HepG2 (cell line): ENCODE measurements around the gene MT4. TPM values are rescaled to one million over a fixed set of nuclear protein-coding genes. Genes with fewer than 3 reads are reported as not detected.

ENCODE experiments used
- ATAC-seq: fragments of 200-7000 bp; cut with Tn5 transposase; 3 replicates; pipeline ENCODE4 v1.9.1; 2020; ENCODE audit warnings: mild to moderate bottlenecking, moderate library complexity
- BruUV-seq: library from RNA; stranded (reverse); fragments of 400-500 nt; replicated peaks from 2 replicates; lab custom pipeline; 2021; lab: Mats Ljungman, UMichigan
- CTCF ChIA-PET: fragments of 300-600 bp; formaldehyde crosslinking; extraction: SDS; loops from one replicate; lab custom pipeline; 2021; ENCODE audit warnings: low total read pairs, inconsistent platforms, low intra/inter-chr PET ratio; lab: Yijun Ruan, JAX
- POLR2A ChIA-PET: fragments of 350-600 bp; sonication (Branson Sonifier 250); formaldehyde crosslinking; loops from one replicate; lab custom pipeline; 2020; ENCODE audit warnings: antibody characterized with exemption, inconsistent platforms; lab: Yijun Ruan, JAX
- DNase-seq: peaks from one replicate; pipeline ENCODE4 v3.0.0-alpha.2; 2015; ENCODE audit warnings: low spot score
- FAIRE-seq: peaks from 3 replicates; lab custom pipeline; 2011; peaks lifted over from hg19 to GRCh38; lab: Jason Lieb, UNC
- H2AFZ ChIP-seq: one replicate; pipeline ENCODE4 v1.6.1; 2011; ENCODE audit warnings: low read length, inconsistent platforms
- H3K27ac ChIP-seq: fragments of 300-600 bp; 3 replicates; pipeline ENCODE4 v1.8.0; 2011; ENCODE audit warnings: mixed run types, mild to moderate bottlenecking, mixed read lengths, low read length, inconsistent platforms; ENCODE audit not compliant: insufficient read depth; ENCODE audit errors: extremely low read length
- H3K27me3 ChIP-seq, 2 experiments: fragments of 200-600 bp in 1 of 2; 2 replicates in 1 of 2; 3 replicates in 1 of 2; pipeline versions ENCODE4 v1.6.0 to v1.8.0; 2011; ENCODE audit warnings: low read length in 2 of 2, mild to moderate bottlenecking in 2 of 2, moderate library complexity in 2 of 2, inconsistent platforms in 1 of 2; ENCODE audit not compliant: insufficient read depth in 2 of 2, control insufficient read depth in 1 of 2
- H3K36me3 ChIP-seq, 2 experiments: fragments of 200-600 bp in 1 of 2; replicated peaks in 1 of 2; 2 replicates in 1 of 2; 3 replicates in 1 of 2; pipeline versions ENCODE4 v1.5.1 to v1.8.0; 2011; ENCODE audit warnings: low read length in 2 of 2, inconsistent platforms in 1 of 2; ENCODE audit not compliant: insufficient read depth in 2 of 2, control insufficient read depth in 1 of 2
- H3K4me1 ChIP-seq: 2 replicates; pipeline ENCODE4 v1.5.1; 2012; ENCODE audit warnings: low read length, inconsistent platforms; ENCODE audit not compliant: insufficient read depth
- H3K4me2 ChIP-seq: 2 replicates; pipeline ENCODE4 v1.6.0; 2011; ENCODE audit warnings: low read depth, low read length, inconsistent platforms
- H3K4me3 ChIP-seq, 3 experiments: fragments of 200-600 bp in 1 of 3; sonication (generic), shearing (Covaris generic) in 1 of 3; replicated peaks in 1 of 3; 2 replicates each; pipeline ENCODE4 v1.5.1; 2011 to 2016; ENCODE audit warnings: low read length in 3 of 3, inconsistent platforms in 2 of 3, low read depth in 2 of 3, mild to moderate bottlenecking in 2 of 3, control low read depth in 1 of 3, mixed read lengths in 1 of 3; ENCODE audit not compliant: insufficient read depth in 1 of 3
- H3K79me2 ChIP-seq: one replicate; pipeline ENCODE4 v1.6.1; 2011; ENCODE audit warnings: low read length, inconsistent platforms; ENCODE audit not compliant: insufficient read depth
- H3K9ac ChIP-seq: 2 replicates; pipeline ENCODE4 v1.6.0; 2011; ENCODE audit warnings: mild to moderate bottlenecking, low read depth, low read length, inconsistent platforms; ENCODE audit not compliant: insufficient read depth
- H3K9me3 ChIP-seq: 2 replicates; pipeline ENCODE4 v1.5.1; 2012; ENCODE audit warnings: mild to moderate bottlenecking, low read length
- H4K20me1 ChIP-seq: 2 replicates; pipeline ENCODE4 v1.6.0; 2011; ENCODE audit warnings: inconsistent platforms, mild to moderate bottlenecking, low read length, moderate library complexity; ENCODE audit not compliant: insufficient read depth
- ARNT2 ChIP-seq: sonication (generic); formaldehyde crosslinking; IDR thresholded peaks from 2 replicates; pipeline ENCODE4 v1.8.0; 2022; ENCODE audit warnings: mild to moderate bottlenecking, low read depth, missing genetic modification reagents, moderate library complexity
- ISX ChIP-seq: sonication (generic); formaldehyde crosslinking; conservative IDR thresholded peaks from 2 replicates; pipeline ENCODE4 v1.5.0; 2020; ENCODE audit warnings: missing genetic modification reagents
- MLXIP ChIP-seq: sonication (generic); formaldehyde crosslinking; IDR thresholded peaks from 2 replicates; pipeline ENCODE4 v1.9.0; 2021; ENCODE audit warnings: missing genetic modification reagents, borderline replicate concordance
- MZF1 ChIP-seq: sonication (generic); formaldehyde crosslinking; IDR thresholded peaks from 2 replicates; pipeline ENCODE4 v1.8.1; 2023; ENCODE audit warnings: mild to moderate bottlenecking, missing genetic modification reagents, borderline replicate concordance
- NFIB ChIP-seq: sonication (generic); formaldehyde crosslinking; IDR thresholded peaks from 2 replicates; pipeline ENCODE4 v1.9.0; 2021; ENCODE audit warnings: missing genetic modification reagents, mild to moderate bottlenecking, borderline replicate concordance
- RFX3 ChIP-seq: IDR thresholded peaks from 2 replicates; pipeline ENCODE4 v1.6.1; 2016; ENCODE audit warnings: missing biosample characterization, missing genetic modification reagents
- SALL2 ChIP-seq: sonication (generic); formaldehyde crosslinking; IDR thresholded peaks from 2 replicates; pipeline ENCODE4 v1.8.1; 2023; ENCODE audit warnings: mild to moderate bottlenecking, missing genetic modification reagents, inconsistent platforms
- SETDB1 ChIP-seq: sonication (generic); formaldehyde crosslinking; IDR thresholded peaks from 2 replicates; pipeline ENCODE4 v1.5.1; 2020; ENCODE audit warnings: missing genetic modification reagents, mild to moderate bottlenecking, borderline replicate concordance
- TOPORS ChIP-seq: sonication (generic); formaldehyde crosslinking; IDR thresholded peaks from 2 replicates; pipeline ENCODE4 v1.8.0; 2023; ENCODE audit warnings: mild to moderate bottlenecking, missing genetic modification reagents
- ZNF274 ChIP-seq: sonication (generic); formaldehyde crosslinking; IDR thresholded peaks from 2 replicates; pipeline ENCODE4 v1.5.1; 2020; ENCODE audit warnings: mild to moderate bottlenecking, missing genetic modification reagents
- ZNF326 ChIP-seq: sonication (generic); formaldehyde crosslinking; IDR thresholded peaks from 2 replicates; pipeline ENCODE4 v1.4.0; 2020; ENCODE audit warnings: missing genetic modification reagents, borderline replicate concordance
- ZNF354B ChIP-seq: sonication (generic); formaldehyde crosslinking; IDR thresholded peaks from 2 replicates; pipeline ENCODE4 v1.8.0; 2022; ENCODE audit warnings: mild to moderate bottlenecking, missing genetic modification reagents
- ZNF501 ChIP-seq: sonication (generic); formaldehyde crosslinking; IDR thresholded peaks from 2 replicates; pipeline ENCODE4 v1.5.1; 2020; ENCODE audit warnings: mild to moderate bottlenecking, moderate library complexity, missing genetic modification reagents
- ZNF567 ChIP-seq: sonication (generic); formaldehyde crosslinking; IDR thresholded peaks from 2 replicates; pipeline ENCODE4 v1.8.1; 2023; ENCODE audit warnings: mild to moderate bottlenecking, missing genetic modification reagents, borderline replicate concordance
- ZNF619 ChIP-seq: sonication (generic); formaldehyde crosslinking; IDR thresholded peaks from 2 replicates; pipeline ENCODE4 v1.4.0; 2020; ENCODE audit warnings: mild to moderate bottlenecking, missing genetic modification reagents
- WGBS: methylation state at CpG from one replicate; pipeline ENCODE4 v1.1.6; 2017; ENCODE audit warnings: low lambda C conversion rate; 5-methylcytosine and 5-hydroxymethylcytosine counted together
- in situ Hi-C: cut with HindIII; loops from 2 replicates; pipeline ENCODE4 v1.10.0; 2017; ENCODE audit warnings: low pct_unique_long_range_greater_than_20kb; ENCODE audit not compliant: extremely low pct_ligation_motif_present
- intact Hi-C: fragments of 100-400 bp; cut with micrococcal nuclease; formaldehyde crosslinking; loops from one replicate; pipeline ENCODE4 v1.10.0; 2022; ENCODE audit not compliant: unreplicated experiment
- polyA plus RNA-seq, 8 experiments: library from polyadenylated mRNA; depleted of rRNA in 3 of 8; stranded (reverse) in 7 of 8; unstranded in 1 of 8; fragments of >200 nt; fragmentation: Illumina TruSeq in 4 of 8; extraction: Trizol in 4 of 8; gene quantifications; 2 replicates each; pipeline versions ENCODE4 v1.2.1 to v1.2.3, GENCODE V29; 2011 to 2016; ENCODE audit warnings: low read depth in 4 of 8, missing spikeins in 1 of 8, mixed read lengths in 1 of 8; ENCODE audit not compliant: insufficient read depth in 1 of 8
- total RNA-seq, 5 experiments: library from RNA; depleted of rRNA; stranded (reverse); fragments of >200 nt; fragmentation: Illumina TruSeq; extraction: Trizol; gene quantifications; 2 replicates each; pipeline ENCODE4 v1.2.3, GENCODE V29; 2016; ENCODE audit warnings: low read depth in 1 of 5
- TF ChIP-seq, protein P1 (sequence below), 2 experiments: IDR thresholded peaks; 2 replicates each; pipeline ENCODE4 v1.6.1; 2011 to 2012; ENCODE audit warnings: low read length in 2 of 2, borderline replicate concordance in 1 of 2, low read depth in 1 of 2, mild to moderate bottlenecking in 1 of 2, moderate library complexity in 1 of 2
- TF ChIP-seq, protein P2 (sequence below): sonication (generic); formaldehyde crosslinking; IDR thresholded peaks from 2 replicates; pipeline ENCODE4 v1.5.1; 2020; ENCODE audit warnings: mild to moderate bottlenecking, missing genetic modification reagents, moderate library complexity

MT4 gene
- total and polyA plus RNA-seq, 2 of the 13 experiments (the other 11 are each of a cell fraction or from before 2014, with no cell fraction given): not detected

- Histone ChIP-seq H2AFZ (no peak overlapping the region), H3K27me3 (peaks cover 0 to 5% of the 10 kb centered on the region in 2 experiments; a peak in 2 of 5 replicates), H3K79me2 (no peaks in the 10 kb centered on the region), H3K9me3 (peaks cover 4% of the 10 kb centered on the region; the same call in 1 of the 2 replicates), H3K4me3 (no peak overlapping the region), H4K20me1 (no peaks in the 10 kb centered on the region), H3K9ac (no peak overlapping the region), H3K4me1 (no peaks in the 10 kb centered on the region), H3K27ac (no peak overlapping the region), H3K4me2 (no peak overlapping the region), H3K36me3 (no peaks in the 10 kb centered on the region)
- ATAC-seq (no peak), FAIRE-seq (no peak), DNase-seq (no peak)
- POLR2A ChIA-PET: no interaction called here
- intact Hi-C loops: loop anchor here (1.0 to 5.0 kb wide), 4 partner anchors 23 to 272 kb away; no protein-coding TSS in a partner anchor
- BruUV-seq: no TSS peak
- CTCF ChIA-PET: interaction anchor here (1.0 to 1.5 kb wide), 2 partner anchors 23 to 125 kb away, joined by 4 to 20 read pairs; no protein-coding TSS in a partner anchor
- 70% methylated on average over 4 of the region's 4 CpGs for WGBS
- in situ Hi-C loops: loop anchor here (5.0 kb wide), 1 partner anchor 125 kb away; no protein-coding TSS in a partner anchor
- TF ChIP-seq ZNF274 (CRISPR knock-in tag) (0 out of 2 replicates have a peak, but pooled peaks have one; percentile 30), MZF1 (no peak), ZNF619 (CRISPR knock-in tag) (no peak), TOPORS (no peak), ZNF354B (CRISPR knock-in tag) (0 out of 2 replicates have a peak, but pooled peaks have one; percentile 42), ARNT2 (CRISPR knock-in tag) (no peak), ISX (no peak), ZNF567 (CRISPR knock-in tag) (no peak), MLXIP (CRISPR knock-in tag) (no peak), SETDB1 (no peak), SALL2 (CRISPR knock-in tag) (no peak), ZNF326 (CRISPR knock-in tag) (no peak), RFX3 (CRISPR knock-in tag) (no peak), ZNF501 (CRISPR knock-in tag) (0 out of 2 replicates have a peak, but pooled peaks have one; percentile 34), NFIB (no peak)
- TF ChIP-seq, protein P1, sequence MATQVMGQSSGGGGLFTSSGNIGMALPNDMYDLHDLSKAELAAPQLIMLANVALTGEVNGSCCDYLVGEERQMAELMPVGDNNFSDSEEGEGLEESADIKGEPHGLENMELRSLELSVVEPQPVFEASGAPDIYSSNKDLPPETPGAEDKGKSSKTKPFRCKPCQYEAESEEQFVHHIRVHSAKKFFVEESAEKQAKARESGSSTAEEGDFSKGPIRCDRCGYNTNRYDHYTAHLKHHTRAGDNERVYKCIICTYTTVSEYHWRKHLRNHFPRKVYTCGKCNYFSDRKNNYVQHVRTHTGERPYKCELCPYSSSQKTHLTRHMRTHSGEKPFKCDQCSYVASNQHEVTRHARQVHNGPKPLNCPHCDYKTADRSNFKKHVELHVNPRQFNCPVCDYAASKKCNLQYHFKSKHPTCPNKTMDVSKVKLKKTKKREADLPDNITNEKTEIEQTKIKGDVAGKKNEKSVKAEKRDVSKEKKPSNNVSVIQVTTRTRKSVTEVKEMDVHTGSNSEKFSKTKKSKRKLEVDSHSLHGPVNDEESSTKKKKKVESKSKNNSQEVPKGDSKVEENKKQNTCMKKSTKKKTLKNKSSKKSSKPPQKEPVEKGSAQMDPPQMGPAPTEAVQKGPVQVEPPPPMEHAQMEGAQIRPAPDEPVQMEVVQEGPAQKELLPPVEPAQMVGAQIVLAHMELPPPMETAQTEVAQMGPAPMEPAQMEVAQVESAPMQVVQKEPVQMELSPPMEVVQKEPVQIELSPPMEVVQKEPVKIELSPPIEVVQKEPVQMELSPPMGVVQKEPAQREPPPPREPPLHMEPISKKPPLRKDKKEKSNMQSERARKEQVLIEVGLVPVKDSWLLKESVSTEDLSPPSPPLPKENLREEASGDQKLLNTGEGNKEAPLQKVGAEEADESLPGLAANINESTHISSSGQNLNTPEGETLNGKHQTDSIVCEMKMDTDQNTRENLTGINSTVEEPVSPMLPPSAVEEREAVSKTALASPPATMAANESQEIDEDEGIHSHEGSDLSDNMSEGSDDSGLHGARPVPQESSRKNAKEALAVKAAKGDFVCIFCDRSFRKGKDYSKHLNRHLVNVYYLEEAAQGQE (IDR thresholded peaks at IDR 0.05; ENCODE audit: borderline replicate concordance in 1 of 2, low read depth in 1 of 2, low read length in 2 of 2): no peak
- TF ChIP-seq, protein P2, sequence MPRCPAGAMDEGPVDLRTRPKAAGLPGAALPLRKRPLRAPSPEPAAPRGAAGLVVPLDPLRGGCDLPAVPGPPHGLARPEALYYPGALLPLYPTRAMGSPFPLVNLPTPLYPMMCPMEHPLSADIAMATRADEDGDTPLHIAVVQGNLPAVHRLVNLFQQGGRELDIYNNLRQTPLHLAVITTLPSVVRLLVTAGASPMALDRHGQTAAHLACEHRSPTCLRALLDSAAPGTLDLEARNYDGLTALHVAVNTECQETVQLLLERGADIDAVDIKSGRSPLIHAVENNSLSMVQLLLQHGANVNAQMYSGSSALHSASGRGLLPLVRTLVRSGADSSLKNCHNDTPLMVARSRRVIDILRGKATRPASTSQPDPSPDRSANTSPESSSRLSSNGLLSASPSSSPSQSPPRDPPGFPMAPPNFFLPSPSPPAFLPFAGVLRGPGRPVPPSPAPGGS (CRISPR knock-in tag): no peak
Observed at GRCh38 chr16:56577300-56577625, 12.4 kb downstream of the MT4 start.
